Measurements from ENCODE around the gene CEP83.

The CEP83 gene

DNA sequence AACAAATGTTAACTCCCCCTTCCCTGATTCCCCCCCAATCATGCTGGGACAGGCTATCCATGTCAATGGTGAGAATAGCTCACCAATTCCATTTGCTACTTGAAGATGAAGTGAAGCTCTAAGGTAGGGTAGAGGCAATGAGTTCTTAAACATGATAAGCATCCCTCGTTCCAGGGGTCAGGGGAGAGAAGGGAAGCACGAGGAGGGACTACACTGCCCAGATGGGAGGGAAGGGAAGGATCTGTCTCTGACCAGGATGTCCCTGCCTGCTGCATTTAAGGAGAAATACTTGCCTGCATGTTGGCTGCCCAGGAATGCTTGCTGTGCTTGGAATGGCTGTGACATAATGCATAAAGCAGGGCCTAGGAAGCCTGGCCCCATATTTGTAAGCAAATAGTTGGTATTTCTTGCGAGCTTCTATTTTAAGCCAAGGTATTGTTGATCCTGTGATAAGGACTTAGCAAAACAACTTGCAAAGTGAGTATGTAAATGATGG, 155.1 kb downstream of the CEP83 start:
- no peak for DNase-seq

DNA sequence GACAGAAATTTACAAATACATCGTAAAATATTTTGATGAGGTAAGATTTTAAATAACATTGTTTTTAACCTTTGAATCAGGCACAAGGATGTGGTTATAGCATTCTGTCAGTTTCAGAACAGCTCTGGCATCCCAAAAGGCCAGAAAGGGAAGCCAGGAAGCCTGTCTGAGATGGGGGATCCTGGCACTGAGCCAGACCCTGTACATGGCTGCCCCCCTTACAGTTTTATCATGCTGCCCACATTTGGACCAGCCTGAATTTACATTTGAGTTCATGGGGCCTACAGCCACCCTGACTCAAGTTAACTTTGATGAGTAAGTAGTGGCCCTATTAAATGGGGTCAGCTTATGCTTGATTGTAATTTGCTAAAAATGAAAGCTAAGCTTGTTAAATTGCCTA, 155.7 kb downstream of the CEP83 start:
- no peak for DNase-seq

DNA sequence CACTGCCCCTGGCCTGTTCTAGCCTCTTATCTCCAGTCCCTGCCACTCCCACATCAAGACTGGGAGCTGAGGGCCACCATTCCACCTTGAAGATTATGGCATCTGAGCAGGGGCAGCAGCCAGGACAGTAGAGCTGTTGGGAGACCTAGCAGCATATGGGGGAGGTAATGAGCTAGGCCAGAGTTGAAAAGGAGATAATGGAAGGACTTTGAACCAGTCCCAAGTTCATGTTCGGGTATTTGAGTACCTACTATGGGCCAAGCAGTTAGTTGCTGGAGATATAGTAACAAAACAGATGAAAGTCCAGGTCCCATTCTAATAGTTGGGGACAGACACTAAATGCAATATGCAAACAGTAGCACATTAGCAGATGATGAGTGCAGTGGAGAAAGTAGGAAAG, 159.8 kb downstream of the CEP83 start:
- no peak for DNase-seq

DNA sequence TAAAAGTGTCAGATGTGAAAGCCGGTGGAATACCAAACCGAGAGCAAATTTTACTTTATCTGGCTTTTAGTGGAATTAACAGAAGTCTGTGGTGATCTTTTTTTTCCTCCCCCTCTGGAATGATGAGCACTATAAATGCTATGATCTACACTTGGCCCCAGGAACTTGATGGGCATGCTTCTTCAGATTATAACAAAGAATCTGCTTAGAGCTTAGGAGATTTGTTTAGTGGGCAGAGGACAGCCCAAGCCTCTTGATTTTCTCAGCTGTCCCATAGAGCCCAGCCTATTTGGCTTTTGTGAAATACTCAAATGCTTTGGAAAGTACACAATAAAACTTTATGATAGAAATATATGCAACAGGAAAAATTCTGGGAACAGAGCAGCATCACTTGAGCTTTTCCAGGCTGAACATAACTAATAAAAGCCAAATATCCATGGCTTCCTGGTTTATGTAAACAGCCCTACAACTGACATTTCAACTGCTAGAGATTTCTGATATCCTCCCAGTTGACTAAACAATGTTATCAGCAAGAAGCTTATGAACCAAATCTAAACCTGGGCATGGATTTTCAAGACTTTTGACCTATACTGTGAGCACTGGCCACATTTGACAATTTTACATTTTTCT, 161.7 kb downstream of the CEP83 start:
- no peak for DNase-seq

DNA sequence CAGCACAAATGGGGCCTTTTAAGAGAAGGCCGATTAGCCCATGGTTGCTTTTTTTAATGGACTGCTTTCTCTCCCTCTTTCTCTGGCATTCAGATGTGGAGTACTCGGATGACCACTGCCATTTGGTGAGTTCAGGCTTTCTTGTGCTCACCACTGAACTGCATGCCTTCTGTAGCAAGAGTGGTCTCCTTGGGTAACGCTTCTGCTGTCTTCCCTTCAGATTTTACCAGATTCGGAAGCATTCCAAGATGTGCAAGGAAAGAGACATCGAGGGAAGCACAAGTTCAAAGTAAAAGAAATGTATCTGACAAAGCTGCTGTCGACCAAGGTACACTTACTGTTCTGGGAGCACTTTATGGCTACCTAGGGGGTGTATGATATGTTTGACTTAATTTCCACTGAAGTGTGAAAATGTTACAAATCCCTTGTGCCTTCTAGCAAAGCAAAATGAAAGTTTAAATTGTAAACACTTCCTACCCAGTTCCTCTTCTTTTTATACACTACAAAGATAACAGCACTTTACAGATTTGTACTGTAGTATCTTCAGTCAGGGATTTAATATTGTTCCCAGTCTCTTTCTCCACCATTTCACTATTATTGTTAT, 162.5 kb downstream of the CEP83 start:
- DNase-seq = no peak

DNA sequence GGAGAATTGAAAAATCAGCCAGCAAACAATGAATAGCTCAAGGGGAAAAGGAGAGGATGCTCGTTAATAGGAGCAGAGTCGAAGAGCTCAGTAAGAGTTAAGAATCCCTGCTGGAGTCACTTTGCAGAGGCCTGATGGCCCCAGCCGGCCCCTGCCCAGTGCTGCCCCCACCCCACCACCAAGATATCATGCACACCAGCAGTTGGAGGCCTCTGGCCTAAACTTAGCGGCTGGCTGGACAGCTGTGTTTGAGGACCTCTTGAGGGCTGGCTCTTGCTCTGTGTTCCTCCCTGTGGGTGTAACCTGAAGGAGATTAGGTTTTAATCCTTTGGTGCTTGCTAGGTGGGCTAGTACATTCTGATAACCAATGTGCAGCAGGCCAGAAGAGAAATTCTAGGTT, 169.3 kb downstream of the CEP83 start:
- no peak for DNase-seq

DNA sequence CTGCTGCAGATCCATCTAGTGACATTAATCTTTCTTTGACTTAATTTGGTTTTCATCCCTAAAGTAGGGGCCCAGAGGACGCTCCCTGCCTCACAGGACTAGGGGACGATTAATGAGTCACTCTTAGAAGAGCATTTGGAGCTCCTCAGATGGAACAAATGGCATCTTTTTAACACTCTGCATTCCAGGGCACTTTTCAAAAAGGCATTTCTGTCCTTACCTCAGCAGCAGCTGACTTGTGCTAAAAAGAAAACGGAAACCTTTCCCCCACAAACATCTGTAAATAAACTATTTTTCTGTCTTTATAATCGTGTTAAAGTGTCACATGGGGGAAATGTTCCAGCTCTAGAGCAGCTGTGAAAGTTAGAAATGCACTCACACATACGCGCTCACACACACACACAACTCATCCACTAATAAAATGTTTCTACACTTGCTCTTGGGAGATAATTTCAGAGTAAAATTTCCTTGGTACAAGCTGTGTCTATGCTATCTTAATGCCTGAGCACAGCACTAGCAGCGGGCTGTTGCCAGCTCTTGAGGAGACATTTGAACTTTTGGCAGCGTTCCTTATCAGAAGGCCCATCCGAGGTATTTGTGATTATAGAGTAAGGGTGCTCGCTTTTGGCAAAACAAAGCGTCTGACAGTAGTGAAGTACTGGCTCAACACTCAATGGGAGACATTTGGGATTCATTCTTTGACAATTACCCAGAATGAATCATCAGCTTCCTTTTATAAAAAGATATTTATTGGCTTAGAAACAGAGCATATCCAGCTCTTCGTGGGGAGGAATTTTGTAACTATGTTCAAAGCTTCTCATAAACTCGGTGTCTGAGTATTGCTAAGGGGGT, 170.0 kb downstream of the CEP83 start:
- no peak for DNase-seq

DNA sequence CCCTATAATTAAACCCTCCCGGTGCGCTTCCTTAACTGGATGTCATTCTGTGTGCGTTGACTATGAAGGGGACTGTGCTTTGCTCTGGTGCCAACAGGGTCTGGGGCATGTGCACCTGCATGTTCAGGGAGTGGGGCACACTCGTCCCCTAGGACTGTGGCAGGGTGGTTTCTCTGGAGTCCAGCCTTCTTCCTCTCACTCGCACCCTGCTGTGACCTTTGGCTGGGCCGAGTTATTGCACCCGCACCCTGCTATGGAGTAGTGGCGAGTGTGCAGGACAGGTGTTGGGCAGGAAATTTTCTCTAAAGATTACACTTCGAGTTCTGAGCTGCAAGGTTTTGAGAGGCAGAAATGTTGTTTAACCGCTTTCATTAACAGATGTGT, 172.4 kb downstream of the CEP83 start:
- DNase-seq = no peak

DNA sequence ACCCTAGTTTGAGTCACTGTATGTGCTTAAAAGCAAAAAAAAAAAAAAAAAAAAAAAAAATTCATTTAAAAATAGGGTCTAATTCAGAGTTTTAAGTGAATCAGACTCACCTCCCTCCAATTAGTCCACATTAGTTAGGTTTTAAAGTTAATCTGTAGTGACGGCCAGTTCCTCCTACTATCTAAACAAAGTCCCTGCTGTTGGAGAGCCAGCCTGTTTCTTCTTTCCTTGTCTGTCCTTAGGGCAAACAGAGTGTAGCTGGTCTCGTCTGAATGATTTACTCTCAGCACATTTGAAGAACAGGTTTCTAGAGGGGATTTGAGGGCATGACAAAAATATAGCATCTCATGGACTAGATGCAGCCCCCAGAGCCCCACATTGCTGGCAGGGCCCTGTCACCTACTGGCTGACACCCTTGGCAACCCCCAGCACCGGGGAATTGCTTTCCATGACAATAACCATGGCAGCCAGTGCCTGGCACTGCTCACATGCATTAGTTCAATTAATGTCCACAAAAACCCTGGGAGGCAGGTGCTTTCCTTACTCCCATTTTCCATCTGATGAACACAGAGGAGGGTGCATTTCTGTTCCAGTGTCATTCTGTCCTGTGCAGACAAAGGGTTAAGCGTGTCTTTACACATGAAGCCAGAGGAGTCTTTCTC, 173.0 kb downstream of the CEP83 start:
- no peak for DNase-seq

DNA sequence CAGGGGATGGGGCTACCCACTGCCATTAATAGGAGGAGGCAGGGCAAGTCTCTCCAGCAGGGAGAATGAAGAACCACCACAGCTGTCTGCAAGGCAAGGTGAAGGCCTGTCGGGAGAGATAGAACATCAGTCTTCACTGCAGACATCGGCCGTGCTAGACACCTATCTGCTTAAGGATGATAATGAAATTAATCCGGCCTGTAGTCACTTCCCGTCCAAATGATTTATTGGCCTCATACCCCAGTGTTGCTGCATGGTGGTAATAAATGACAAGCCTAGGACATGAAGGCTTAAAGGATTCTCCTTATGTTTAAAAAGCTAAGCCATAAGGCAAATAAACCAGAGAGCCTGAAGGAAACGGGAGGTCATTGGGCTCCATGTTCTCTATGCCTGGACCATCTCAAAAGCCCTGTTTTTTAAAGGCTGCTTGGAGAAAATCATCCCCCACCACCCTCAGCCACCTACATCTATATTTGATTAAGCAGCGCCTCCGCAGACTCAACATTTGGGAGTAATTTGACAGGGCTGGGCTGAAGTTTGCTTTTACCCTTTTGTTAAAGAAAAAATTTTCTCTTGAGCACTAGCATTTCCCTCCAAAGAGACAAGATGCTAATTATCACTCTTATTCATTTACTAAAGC, 173.6 kb downstream of the CEP83 start:
- DNase-seq = no peak

DNA sequence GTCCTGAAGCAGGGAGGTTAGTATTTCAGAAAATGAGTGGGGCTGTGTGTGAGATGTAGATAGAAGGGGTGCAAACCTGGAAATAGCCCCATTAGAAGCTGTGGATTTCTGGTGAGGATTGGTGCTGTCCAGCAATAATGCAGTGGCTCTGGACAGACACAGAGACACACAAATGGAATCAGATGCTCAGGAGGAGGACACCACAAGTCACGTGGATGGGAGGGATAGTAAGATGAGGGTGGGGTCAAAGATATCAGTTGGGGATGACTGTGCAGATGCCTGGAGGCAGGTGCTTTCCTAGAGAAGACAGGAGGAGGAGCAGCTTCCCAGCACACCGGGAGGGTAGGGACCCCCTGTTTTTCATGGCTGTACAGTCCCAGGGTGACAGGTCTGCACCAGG, 174.8 kb downstream of the CEP83 start:
- DNase-seq = no peak

DNA sequence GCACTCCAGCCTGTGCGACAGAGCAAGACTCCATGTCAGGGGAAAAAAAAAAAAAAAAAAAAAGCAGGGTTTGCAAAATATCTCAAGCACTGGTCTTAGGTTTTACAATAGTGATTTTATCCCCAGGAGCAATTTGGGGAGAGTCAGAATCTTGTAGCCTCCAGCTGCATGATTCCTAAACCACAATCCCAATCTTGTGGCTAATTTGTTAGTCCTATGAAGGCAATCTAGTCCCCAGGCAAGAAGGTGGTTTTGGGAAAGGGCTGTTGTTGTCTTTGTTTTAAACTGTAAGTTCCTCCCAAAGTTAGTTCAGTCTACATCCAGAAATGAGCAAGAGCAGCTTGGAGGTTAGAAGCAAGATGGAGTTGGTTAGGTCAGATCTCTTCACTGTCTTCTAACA, 175.6 kb downstream of the CEP83 start:
- no peak for DNase-seq

DNA sequence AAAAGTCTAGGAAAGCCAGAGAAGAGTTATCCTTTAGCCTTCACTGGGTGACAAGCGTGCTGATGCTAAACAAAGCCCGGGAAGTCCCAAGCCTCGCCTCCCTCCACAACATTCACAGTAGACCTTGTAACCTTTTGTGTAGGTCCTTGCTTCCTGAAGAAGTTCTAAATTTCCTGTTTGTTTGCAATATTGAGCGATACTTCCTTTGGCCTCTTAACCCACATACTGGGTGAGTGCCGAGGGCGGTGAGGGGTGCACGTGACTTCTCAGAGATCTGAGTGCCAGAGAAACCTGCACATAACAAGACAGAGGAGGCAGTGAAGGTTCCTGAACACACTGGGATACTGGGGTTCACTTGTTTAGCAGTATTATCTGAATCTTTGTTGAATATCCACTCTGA, 177.0 kb downstream of the CEP83 start:
- DNase-seq = peak; percentile 36 to 37

DNA sequence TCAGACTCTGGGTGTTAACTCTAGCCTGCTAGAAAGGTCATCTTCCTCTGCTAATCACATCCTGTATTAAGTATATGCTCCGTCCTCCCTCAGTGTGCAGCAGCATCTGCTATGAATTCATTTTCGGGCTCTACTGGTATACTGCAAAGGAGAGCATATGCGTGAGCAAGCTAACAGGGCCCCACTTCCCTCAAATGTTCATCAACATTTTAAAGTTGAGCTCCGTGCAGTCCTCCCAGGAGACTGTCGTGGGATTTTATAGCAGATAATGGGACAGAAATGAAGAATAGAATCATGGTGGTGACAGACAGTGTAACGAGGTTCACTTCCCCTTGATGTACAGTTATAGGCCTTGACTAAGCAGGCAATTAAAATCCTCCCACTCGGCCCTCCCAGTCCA, 179.6 kb downstream of the CEP83 start:
- no peak for DNase-seq

DNA sequence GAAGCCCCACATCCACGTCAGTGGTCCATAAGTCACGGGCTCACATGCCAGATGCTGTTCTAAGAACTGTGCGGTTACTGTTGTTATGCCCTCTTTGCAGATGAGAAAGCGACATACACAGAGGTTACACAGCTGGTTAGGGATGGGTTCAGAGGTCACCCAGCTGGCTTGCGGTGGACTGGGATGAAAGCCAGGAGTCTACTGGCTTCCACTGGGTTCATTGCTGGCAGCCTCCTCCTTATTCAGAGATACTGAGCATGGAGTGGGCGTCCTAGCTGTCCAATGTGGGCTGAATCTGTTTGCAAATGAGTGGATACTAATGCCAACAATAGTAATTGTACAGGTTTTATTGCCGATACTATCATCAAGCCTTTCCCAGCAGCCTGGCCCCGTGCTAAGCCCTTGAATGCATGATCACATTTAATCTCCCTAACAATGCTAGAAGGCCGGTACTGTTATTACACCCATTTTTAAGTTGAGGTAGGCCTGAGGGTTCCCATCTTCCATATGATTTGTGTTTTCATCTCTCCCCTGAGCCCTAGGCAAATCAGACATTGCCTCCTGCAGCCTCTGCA, 182.2 kb downstream of the CEP83 start:
- no peak for DNase-seq

DNA sequence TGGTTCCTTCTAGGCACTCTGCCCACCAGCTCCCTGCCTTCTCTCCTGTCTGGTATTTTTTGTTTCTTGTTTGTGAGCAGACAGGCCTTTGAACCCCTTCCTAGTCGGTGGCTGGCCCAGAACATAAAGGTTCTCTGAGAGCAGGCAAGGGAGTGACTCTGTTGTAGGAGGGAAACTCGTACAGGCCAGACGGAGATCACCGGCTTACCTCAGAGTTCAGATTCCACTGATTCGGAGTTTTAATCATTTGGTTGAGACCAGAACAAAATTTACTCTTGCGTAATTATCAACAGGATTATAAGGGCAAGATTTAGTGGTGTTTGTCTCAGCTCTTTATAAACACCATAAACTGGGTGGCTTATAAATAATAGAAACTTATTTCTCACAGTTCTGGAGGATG, 182.9 kb downstream of the CEP83 start:
- DNase-seq = no peak

DNA sequence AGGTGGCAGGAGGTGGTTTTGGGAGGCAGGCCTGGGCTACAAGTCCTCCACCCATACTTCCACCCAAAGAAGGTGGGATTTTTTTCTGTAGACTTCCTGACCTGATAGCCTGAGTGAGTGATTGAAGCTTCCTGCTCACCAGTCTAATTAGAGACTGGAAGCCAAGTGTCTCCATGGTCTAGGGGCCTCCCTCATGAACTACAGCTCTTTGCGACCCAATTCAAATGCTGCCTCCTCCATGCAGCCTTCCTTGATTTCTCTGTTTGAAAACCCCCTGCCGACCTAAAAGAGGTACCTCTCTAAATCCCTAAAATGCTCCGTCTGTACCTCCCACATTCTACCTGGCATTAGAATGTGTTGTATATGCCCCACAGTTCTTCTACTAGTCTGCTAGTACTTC, 186.4 kb downstream of the CEP83 start:
- no peak for DNase-seq

DNA sequence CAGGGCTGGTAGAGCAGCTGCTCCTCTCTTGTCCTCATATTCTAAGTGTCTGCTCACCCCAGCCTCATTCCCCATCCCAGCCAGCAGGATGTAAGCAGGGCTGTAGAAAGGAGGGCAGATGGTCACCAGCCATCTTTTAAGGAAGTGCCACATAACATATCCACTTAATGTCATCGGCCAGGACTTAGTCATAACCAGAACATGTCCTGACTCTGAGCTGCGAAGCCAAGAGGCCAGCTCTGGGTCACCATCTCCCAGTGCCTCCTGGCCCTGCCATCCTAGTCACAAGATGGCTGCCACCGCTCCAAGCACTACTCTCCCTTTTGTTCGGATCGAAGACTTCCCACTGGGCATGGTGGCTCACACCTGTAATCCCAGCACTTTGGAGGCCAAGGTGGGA, 187.4 kb downstream of the CEP83 start:
- DNase-seq = no peak

DNA sequence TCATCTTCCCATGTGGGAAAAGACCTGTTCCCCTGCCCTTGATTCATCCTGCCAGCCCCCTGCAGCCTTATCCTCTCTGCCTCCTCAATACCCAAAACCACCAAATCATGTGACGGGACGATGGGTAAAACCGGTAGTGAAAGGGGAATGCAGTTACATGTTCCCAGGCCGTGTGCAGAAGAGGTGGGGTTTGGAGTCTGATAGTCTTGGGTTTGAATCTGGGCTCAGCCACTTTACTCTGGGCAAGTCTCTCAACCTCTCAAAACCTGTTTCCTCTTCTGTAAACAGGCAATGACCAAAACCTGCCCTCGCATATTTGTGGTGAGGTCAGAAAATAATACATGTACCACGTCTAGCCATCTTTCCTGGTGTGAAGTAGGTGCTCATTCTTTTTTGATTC, 188.3 kb downstream of the CEP83 start:
- no peak for DNase-seq

DNA sequence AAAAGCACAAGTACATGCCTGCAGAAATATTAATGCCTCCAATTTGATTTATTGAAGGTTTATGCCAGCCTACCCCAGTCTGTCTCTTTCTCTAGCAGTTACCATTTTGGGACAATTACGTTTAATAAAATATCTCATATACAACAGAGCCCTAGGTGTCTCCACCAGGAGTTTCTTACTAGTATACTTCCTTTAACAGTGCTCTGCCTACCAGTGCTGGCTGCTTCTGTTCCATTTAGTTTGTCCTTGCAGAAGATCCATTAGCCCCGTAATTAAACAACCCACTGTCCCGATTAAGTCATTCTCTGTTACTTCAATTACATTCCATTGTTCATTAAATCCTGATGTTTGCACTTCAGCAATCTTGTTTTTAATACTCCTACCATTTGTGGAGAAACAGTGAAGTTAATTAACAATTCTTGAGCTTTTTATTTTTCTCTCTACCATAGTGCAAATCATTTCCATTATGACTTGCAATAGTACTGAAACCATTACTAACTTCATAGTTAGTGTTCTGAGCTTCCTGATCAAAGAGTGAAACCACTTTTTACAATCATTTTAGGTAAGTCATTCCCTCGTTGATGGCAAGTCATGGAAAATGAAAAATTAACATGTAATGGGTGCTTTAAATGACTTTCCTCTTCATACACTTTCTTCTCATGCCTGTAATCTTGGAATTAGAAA, 190.2 kb downstream of the CEP83 start:
- no peak for DNase-seq

DNA sequence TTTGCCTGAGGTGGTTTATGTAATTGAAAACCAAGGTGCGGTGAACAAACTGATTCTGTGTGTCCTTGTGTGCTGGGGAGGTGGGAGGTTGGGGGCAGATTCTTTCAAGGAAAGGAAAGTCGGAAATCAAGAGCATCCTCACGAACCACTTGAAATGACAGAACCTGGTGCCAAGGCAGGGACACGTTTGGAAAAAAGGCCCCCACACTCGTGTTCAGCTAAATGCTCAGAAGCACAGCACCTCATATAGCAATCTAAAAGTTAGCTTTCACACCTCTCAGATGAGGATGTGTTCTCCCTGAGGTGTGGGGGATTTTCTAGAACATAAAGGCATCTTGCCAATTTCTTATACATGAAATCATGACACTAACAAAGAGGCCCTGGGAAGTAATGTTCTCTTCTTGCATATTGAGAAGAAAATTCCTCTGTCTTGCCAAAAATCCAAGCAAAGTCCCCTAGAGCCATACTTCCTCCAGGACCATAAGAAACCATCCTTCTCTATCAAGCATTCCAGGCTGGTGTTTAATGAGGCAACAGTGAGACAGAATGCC, 191.7 kb downstream of the CEP83 start:
- no peak for DNase-seq

DNA sequence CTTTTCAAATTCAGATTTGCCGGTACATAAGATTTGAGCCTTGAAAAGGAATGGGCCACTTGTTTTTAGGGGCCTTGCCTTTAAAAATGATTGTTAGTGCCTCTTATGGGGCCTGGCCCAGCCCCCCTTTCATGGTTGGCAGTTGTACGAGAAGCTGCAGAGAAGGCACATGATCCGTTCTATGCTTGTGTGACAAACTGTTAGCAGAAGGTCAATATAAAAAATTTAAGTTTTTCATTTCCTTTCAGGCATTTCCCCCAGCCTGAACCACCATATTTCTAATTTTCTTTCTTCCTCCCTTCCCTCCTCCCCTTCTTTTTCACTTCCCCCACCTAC, 192.2 kb downstream of the CEP83 start:
- DNase-seq = no peak

Data from stimulated activated CD4-positive, alpha-beta T cell treated with anti-CD3 and anti-CD28 coated beads, Interleukin-2, amount 100 ng/mL, for 24 hours (primary cell).